Measurements from ENCODE around the gene EML4. TPM values are rescaled to one million over a fixed set of nuclear protein-coding genes. Genes with fewer than 3 reads are reported as not detected.

The EML4 gene
- total and polyA plus RNA-seq, 2 of the 13 experiments (the other 11 are each of a cell fraction or from before 2014, with no cell fraction given) = 243 to 476 TPM

GRCh38 chr2:42195559-42195958 lies 26.4 kb downstream of the EML4 start (continued):
- TF ChIP-seq ZNF512B (CRISPR knock-in tag; IDR thresholded peaks at IDR 0.05; ENCODE audit: borderline replicate concordance) = no peak
- peak; percentile 80; the same call in 1 of the 2 replicates for TF ChIP-seq MEF2D (CRISPR knock-in tag; IDR thresholded peaks at IDR 0.05)
- TF ChIP-seq NCOA2 (CRISPR knock-in tag; IDR thresholded peaks at IDR 0.05) = peak; percentile 96
- no peak for TF ChIP-seq SPEN (CRISPR knock-in tag; IDR thresholded peaks at IDR 0.05; ENCODE audit: low read depth)
- 0 out of 2 replicates have a peak, but pooled peaks have one; percentile 39 for TF ChIP-seq ZNF614 (CRISPR knock-in tag; IDR thresholded peaks at IDR 0.05; ENCODE audit: borderline replicate concordance)
- peak; percentile 96 for TF ChIP-seq ARID5B (CRISPR knock-in tag; IDR thresholded peaks at IDR 0.05)
- TF ChIP-seq ZNF770 (CRISPR knock-in tag; IDR thresholded peaks at IDR 0.05) = peak; percentile 53; the same call in 1 of the 2 replicates
- TF ChIP-seq SMC3 (IDR thresholded peaks at IDR 0.05; ENCODE audit: low read length) = peak; percentile 47; the same call in 1 of the 2 replicates
- no peak for TF ChIP-seq NKX3-1 (CRISPR knock-in tag; IDR thresholded peaks at IDR 0.05)
- TF ChIP-seq PAXIP1 (CRISPR knock-in tag; conservative IDR thresholded peaks at IDR 0.05) = peak; percentile 90
- no peak for TF ChIP-seq RBAK (CRISPR knock-in tag; IDR thresholded peaks at IDR 0.05)
- no peak for TF ChIP-seq ZSCAN22 (CRISPR knock-in tag; IDR thresholded peaks at IDR 0.05)
- TF ChIP-seq ZSCAN9 (CRISPR knock-in tag; IDR thresholded peaks at IDR 0.05; ENCODE audit: borderline replicate concordance) = peak; percentile 69; the same call in 1 of the 2 replicates
- peak; percentile 93 for TF ChIP-seq FOXP4 (CRISPR knock-in tag; IDR thresholded peaks at IDR 0.05)
- 0 out of 2 replicates have a peak, but pooled peaks have one; percentile 66 for TF ChIP-seq MIER3 (CRISPR knock-in tag; IDR thresholded peaks at IDR 0.05; ENCODE audit: borderline replicate concordance)

Data from HepG2 (cell line).